GM12891 (cell line): ENCODE results near the gene POU2F1.

Source experiments
- PAX5 ChIP-seq: IDR thresholded peaks from 2 replicates; pipeline ENCODE4 v1.6.1; 2011; ENCODE audit warnings: low read length, moderate library complexity, mild to moderate bottlenecking; ENCODE audit not compliant: insufficient read depth, severe bottlenecking
- POLR2A ChIP-seq: IDR thresholded peaks from 2 replicates; pipeline ENCODE4 v1.6.1; 2011; ENCODE audit warnings: low read depth, low read length, control low read depth
- POLR2AphosphoS5 ChIP-seq: IDR thresholded peaks from 2 replicates; pipeline ENCODE4 v1.6.1; 2011; ENCODE audit warnings: low read depth, low read length, control low read depth
- POU2F2 ChIP-seq: IDR thresholded peaks from 2 replicates; pipeline ENCODE4 v1.6.1; 2011; ENCODE audit warnings: low read depth, mild to moderate bottlenecking, control low read depth, low read length, moderate library complexity
- SPI1 ChIP-seq: IDR thresholded peaks from 2 replicates; pipeline ENCODE4 v1.6.1; 2011; ENCODE audit warnings: low read depth, low read length, control low read depth
- TAF1 ChIP-seq: IDR thresholded peaks from 2 replicates; pipeline ENCODE4 v1.6.1; 2011; ENCODE audit warnings: low read depth, low read length, control low read depth

DNA sequence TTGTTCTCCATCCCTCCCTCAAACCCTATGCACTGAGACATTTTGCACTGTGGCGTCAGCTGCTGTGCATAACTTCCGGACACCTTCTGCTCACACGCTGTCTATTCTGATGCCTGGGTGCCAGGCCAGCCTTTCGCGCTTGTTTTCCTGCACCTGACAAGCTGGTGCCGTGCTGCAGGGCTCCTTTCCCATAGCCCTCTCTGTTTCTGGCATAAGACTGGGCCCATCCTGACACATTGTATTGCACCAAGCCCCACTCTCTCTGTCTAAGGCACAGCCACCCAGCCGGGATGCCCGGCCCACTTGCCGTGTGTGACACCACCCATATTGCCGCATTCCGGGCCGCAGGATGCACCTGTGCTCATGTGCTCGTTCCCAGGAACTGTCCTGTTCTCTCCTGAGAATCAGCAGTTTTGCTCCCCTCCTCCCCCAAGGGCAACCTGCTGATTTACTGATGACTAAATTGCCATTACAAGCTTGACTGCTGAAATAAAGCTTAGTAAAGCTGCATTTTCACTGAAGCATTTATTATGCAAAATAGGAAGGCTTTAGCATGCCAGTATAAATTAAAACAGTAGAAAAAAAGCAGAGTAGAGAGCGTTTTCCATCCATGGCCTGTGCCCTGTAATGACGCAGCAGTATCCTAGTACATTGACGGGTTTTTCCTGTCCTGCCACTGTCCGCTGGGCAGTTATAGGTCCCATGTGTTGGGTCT is 209.6 kb downstream of the POU2F1 start:
- no peak for TF ChIP-seq POLR2AphosphoS5
- no peak for TF ChIP-seq POLR2A
- TF ChIP-seq TAF1 = no peak
- no peak for TF ChIP-seq POU2F2
- TF ChIP-seq SPI1 = no peak
- no peak for TF ChIP-seq PAX5
